DMS114 treated with DMSO at 0.1 percent for 48 hours (cell line): Measurements from ENCODE around the gene NOC3L.
A peak's percentile ranks its signal among the peaks of the same experiment; 100 is the strongest.
"Not testable (repeated sequence)": the region's sequence is repeated elsewhere in the genome, so short reads cannot be mapped to it uniquely, and the experiment has no call there.

Experiments
- DNase-seq: peaks from one replicate; lab custom pipeline; 2025; ENCODE audit not compliant: unreplicated experiment; lab: John Stamatoyannopoulos, UW

Gene NOC3L

GRCh38 chr10:94364482-94364881 lies 1.7 kb upstream of the NOC3L start:
- no peak for DNase-seq

GRCh38 chr10:94363251-94363565 lies 469 bp upstream of the NOC3L start:
- DNase-seq = no peak

GRCh38 chr10:94361171-94361794 lies 1.5 kb downstream of the NOC3L start:
- DNase-seq = no peak

- DNase-seq = no peak
Observed at GRCh38 chr10:94358480-94358879, 4.3 kb downstream of the NOC3L start.

- no peak for DNase-seq
Observed at GRCh38 chr10:94357193-94357592, 5.5 kb downstream of the NOC3L start.

- DNase-seq = no peak
Observed at GRCh38 chr10:94355841-94356240, 6.9 kb downstream of the NOC3L start.

- DNase-seq = no peak
Observed at GRCh38 chr10:94353336-94353735, 9.4 kb downstream of the NOC3L start.

GRCh38 chr10:94351089-94351488 lies 11.7 kb downstream of the NOC3L start:
- no peak for DNase-seq

- DNase-seq = not testable (repeated sequence)
Observed at GRCh38 chr10:94350500-94350899, 12.2 kb downstream of the NOC3L start.

GRCh38 chr10:94349327-94349726 lies 13.4 kb downstream of the NOC3L start:
- DNase-seq = peak; percentile 31

- DNase-seq = no peak
Observed at GRCh38 chr10:94344522-94345122, 18.1 kb downstream of the NOC3L start.

- DNase-seq = no peak
Observed at GRCh38 chr10:94343151-94343550, 19.6 kb downstream of the NOC3L start.

GRCh38 chr10:94334857-94335256 lies 27.9 kb downstream of the NOC3L start:
- no peak for DNase-seq

GRCh38 chr10:94333051-94333450 lies 29.7 kb downstream of the NOC3L start:
- DNase-seq = no peak

GRCh38 chr10:94328613-94329012 lies 34.1 kb downstream of the NOC3L start:
- no peak for DNase-seq

- DNase-seq = no peak
Observed at GRCh38 chr10:94327649-94328048, 35.1 kb downstream of the NOC3L start.

- no peak for DNase-seq
Observed at GRCh38 chr10:94324609-94325233, 38.0 kb downstream of the NOC3L start.

- peak; percentile 68 for DNase-seq
Observed at GRCh38 chr10:94320285-94320914, 42.3 kb downstream of the NOC3L start.

- no peak for DNase-seq
Observed at GRCh38 chr10:94316560-94316959, 46.2 kb downstream of the NOC3L start.

GRCh38 chr10:94315975-94316464 lies 46.7 kb downstream of the NOC3L start:
- DNase-seq = no peak

GRCh38 chr10:94315024-94315451 lies 47.7 kb downstream of the NOC3L start:
- no peak for DNase-seq

GRCh38 chr10:94310369-94310768 lies 52.4 kb downstream of the NOC3L start:
- DNase-seq = no peak
